ENCODE results near the gene SLC38A2. TPM values are rescaled to one million over a fixed set of nuclear protein-coding genes. Genes with fewer than 3 reads are reported as not detected.

SLC38A2 gene
- total RNA-seq, 4 donors from 2014 or later, result 186 to 503 (median 368) TPM

DNA sequence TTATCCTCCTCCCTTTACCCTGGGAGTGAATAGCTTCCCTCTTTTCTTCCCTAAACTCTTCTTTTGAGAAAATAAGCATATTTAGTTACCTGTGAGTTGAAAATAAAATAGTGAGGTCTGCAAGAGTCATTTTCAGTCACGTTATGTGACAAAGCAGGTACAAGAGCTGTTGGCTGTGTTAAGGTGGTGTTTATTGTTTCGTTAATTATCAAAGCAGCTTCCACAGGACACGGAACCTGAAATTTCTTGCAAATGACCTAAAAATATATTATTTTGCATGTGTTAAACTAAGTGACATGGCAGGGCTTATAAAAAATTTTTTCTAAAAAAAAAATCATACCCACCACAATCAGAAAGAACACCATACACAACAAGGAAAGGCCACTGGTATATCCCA is 8.3 kb downstream of the SLC38A2 start:
- TF ChIP-seq, protein P1, sequence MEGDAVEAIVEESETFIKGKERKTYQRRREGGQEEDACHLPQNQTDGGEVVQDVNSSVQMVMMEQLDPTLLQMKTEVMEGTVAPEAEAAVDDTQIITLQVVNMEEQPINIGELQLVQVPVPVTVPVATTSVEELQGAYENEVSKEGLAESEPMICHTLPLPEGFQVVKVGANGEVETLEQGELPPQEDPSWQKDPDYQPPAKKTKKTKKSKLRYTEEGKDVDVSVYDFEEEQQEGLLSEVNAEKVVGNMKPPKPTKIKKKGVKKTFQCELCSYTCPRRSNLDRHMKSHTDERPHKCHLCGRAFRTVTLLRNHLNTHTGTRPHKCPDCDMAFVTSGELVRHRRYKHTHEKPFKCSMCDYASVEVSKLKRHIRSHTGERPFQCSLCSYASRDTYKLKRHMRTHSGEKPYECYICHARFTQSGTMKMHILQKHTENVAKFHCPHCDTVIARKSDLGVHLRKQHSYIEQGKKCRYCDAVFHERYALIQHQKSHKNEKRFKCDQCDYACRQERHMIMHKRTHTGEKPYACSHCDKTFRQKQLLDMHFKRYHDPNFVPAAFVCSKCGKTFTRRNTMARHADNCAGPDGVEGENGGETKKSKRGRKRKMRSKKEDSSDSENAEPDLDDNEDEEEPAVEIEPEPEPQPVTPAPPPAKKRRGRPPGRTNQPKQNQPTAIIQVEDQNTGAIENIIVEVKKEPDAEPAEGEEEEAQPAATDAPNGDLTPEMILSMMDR (IDR thresholded peaks at IDR 0.05; ENCODE audit: low read depth), result no peak

DNA sequence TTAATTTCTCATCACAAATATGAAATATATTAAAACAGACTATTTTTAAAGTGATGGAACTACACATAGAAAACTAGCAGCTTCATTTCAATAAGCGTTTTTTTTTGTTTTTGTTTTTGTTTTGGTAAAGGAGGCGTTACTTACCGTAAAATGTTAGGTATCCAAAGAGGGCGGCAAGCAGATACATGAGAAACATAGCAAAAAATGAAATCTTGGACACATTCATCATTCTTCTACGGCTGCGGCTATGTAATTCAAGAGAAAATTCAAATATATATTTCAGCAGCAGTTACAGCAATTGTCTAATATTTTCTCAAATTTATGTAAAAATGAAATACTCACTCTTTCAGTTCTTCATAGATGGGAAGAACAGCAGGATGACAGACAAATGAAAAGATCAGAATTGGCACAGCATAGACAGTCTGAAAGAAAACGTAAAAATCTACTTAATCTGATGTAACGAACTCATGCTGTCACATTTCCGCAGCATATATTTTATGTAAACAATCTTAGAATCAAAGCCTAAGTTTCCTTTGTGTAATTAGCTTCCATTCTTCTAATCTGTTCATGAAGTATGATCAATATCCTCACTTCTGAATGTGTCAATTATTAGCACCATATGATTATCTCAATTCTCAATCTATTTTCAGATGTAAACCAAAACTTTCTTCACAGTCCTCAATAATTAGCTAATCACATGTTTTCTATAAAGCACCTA is 8.8 kb downstream of the SLC38A2 start:
- TF ChIP-seq, protein P1 (IDR thresholded peaks at IDR 0.05; ENCODE audit: low read depth), result no peak

DNA sequence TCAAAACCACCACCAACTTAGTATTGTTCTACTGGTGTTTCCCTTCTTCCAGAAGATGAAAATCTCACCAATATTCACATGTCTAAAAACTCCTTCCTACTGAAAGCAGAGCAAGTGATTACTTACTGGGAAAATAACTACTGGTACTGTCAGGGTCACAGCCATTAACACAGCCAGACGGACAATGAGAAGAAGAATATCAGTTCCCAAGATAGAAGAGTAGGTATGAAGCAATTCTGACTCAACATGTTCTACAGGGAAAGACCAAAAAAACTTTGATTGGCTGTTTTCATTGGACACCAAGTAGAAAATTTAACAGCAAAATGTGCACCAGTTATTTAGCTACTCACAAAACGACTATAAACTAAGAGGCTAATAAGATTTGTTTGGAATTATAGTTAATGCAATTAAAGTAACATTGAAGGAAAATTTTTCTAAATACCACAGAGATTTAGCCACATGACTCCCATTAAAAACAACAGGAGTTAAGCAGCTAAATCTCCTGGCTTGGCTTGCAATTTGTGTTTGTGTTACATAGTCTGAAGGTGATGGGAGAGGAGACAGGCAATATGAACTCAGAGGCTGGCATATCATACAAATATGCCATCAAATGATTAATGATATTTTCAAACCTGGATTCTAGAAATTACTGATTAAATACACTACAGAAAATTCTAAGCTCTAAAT is 9.5 kb downstream of the SLC38A2 start:
- TF ChIP-seq, protein P1 (IDR thresholded peaks at IDR 0.05; ENCODE audit: low read depth), result no peak

DNA sequence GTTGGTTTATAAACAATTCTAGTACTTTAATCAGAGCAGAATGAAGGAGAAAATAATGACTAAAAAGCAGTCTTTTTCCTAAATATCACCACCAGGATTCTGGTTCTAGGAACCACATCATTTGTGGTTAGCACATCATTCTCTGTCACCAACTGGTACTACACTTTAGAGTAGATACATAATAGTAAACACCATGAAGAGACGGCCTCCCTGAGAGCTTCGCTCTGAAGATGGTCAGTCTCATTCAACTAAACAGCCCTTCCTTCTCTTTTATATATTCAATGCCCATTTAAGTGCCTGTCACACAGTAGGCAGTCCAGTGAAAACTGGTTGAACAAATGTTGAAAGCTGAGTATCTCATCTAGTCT is 10.9 kb downstream of the SLC38A2 start:
- TF ChIP-seq, protein P1 (IDR thresholded peaks at IDR 0.05; ENCODE audit: low read depth), result no peak

DNA sequence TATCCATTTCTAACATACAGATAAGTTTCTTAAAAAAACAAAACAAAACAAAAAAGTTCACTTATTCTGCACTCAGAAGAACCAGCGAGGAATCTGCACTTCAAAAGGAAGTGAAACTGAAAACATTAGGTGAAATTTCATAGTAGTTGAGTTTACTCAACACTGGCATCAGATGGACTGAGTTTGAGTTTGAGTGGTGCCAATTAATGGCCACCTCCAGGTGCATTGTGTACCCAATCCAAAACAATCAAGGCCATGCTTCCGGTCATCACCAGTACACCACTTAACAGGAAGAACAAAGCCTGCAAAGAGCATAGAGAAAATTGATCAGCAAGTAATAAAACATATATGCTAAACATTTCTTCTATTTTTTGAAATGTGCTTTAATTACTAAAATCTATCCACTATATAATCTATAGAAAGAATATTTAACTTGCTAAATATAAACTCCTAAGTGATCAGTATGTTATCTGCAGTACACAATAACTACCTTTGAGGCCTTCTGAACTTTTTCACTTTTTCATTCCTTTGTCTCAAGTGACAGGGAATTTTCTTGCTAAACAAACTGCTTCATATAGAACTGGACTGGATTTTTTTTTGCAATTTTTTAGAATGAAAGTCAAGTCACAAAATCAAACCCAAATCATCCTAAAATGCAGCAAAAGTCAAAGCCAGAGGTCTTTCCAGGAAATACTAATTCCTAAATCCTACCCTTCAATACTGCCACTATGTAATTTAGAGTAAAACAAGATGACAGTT is 11.5 kb downstream of the SLC38A2 start:
- TF ChIP-seq, protein P1 (IDR thresholded peaks at IDR 0.05; ENCODE audit: low read depth), result no peak

DNA sequence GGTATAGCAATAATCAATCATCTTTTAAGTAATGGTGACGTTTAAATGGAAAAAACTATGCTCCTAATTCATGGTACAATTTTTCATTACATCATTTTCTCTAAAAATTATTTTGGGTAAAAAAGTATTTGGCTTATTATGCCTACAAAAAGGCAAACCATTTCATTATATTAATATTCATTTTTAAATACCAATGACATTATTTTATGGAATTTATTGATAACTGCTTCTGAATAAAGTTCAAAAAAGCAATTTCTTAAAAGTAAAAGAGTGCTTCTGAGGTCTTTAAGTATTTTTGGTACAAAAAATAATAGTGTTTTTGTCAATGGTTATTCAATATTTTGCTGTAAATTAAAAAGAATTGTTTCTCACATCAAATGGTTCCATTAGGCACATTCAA is 12.2 kb downstream of the SLC38A2 start:
- TF ChIP-seq, protein P1 (IDR thresholded peaks at IDR 0.05; ENCODE audit: low read depth), result no peak

DNA sequence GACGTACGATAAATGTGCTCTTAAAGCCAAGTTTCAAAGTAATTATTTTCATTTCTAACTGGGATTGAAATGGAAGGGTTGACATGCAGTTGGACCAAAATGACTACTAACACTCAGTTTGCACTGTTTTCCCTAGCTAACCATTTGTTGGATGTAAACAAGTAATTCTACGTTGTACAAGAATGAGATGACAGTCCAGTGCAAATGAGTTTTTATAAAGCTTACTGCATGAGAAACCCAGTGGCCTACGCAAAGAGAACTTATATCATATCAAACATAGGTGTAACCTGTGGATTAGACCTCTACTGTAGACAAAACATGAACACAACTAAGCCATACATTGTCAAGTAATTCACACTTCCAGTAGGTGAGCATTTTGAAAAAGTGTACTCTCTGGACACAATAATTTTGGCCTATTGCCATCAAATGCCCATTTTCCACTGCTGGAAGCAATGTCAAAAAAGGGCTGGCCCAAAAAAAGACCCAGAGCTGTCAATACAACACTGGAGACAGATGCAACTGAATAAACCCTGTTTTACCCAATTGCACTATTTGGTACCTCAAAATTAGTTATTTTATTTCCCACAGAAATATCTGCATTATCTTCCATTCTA is 12.8 kb downstream of the SLC38A2 start:
- TF ChIP-seq, protein P1 (IDR thresholded peaks at IDR 0.05; ENCODE audit: low read depth), result no peak
